ENCODE measurements around the gene DCD.
"Not testable (repeated sequence)": the region's sequence is repeated elsewhere in the genome, so short reads cannot be mapped to it uniquely, and the experiment has no call there.

Gene DCD

DNA sequence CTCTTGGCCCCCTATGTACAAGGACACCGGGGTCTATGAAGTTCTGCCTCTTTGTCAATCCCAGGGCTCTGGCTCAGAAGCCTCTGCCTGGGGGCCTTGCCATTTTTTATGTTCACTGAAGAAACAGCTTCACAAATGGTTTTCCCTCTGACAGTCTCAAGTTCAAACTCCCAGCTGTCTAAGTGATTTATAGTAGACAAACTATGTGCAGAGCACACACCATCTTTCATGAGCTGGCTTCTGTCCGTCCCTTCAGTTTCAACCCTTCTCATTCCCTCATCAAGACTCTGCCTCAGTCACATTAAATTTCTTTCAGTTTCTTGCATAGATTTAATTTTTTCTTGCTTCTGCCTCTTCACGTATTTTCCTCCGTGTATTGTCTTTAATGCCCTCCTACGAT lies 2.7 kb upstream of the DCD start:
- DNase-seq, result no peak

GRCh38 chr12:54650409-54650808 lies 2.2 kb upstream of the DCD start:
- no peak for DNase-seq

DNA sequence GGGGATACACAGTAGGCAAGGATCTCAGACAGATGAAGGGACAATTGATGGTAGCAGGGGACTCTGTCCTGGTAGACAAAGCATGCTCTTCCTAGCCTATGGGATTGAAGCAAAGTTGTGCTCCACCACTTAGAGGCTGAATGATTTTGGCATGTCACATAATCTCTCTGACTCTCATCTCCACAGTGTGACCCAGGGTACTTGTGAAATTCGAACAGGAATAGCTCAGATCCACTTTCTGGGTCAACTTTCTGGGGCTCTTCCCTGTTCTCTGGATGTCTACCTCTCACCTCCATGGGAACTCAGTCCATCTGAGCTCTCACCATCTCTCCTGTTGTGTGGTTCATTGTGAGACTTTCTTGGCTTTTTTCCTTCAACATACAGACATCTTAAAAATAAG lies 1.7 kb upstream of the DCD start:
- no peak for DNase-seq

- no peak for DNase-seq
Measured at GRCh38 chr12:54641554-54641953, 6.6 kb downstream of the DCD start.

DNA sequence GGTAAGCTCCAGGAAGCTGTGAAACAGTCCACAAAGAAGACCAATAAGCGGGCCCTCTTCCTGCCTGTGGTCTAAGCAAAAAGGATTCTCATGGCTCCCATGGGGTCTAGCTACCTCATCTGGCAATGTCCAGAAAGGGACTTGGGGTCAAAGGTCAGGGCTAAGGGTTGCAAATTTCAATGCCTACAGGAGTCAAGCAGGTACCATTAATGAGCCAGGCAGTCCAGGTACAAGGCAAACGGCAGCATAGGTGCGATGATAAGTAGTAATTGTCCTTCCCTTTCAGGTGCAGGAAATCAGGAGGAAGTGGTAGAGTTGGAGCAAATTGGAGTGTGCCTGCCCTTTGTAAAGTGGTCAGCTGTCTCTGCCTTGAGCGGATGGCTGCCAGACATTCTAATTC lies 7.1 kb downstream of the DCD start:
- no peak for DNase-seq

- not testable (repeated sequence) for DNase-seq
Measured at GRCh38 chr12:54639112-54639511, 9.1 kb downstream of the DCD start.

DNA sequence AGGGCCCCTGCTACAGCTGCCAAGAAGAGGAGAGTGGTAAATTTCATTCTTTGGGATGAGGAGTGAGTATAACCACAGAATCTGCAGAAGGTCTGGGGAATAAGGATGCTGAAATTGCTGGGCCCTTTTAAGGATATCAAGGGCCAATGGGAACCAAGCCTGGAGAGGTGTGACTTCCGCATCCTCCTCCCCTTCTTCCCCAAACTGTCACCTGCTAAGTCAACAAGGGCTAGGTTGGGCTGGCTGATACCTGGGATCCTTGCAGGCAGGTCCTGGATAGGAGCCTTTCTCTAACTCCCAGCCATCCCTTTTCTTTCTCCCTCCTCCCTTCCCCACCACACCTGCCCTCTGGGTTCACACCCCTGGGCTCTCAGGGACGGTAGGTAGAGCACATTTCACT lies 13.4 kb downstream of the DCD start, which contains the start of gene LACRT:
Gene LACRT (minus strand): TSS at position 101 of the 400 bp plus-strand sequence. CDS start 54 bp downstream, at position 47.
- DNase-seq, result no peak

- no peak for DNase-seq
Measured at GRCh38 chr12:54631988-54632728, 16.0 kb downstream of the DCD start.

DNA sequence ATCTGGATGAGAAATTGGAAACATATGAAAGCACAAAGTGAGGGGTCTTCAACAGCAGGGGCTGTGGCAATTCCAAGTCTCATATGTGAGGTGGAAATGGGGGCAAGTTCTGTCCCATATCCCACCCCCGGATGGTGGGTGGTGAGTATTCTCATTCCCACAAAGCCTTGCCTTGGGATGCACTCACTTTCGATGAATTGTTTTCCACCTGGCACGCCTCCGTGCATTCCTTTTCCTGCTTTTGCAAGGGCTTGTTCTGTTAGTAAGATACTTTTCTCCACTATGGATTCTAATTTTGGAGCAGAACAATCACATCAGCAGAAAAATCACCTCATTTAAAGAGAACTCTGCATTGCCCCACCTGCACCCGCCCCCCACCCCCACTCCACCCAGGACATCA lies 16.6 kb downstream of the DCD start:
- no peak for DNase-seq

DNA sequence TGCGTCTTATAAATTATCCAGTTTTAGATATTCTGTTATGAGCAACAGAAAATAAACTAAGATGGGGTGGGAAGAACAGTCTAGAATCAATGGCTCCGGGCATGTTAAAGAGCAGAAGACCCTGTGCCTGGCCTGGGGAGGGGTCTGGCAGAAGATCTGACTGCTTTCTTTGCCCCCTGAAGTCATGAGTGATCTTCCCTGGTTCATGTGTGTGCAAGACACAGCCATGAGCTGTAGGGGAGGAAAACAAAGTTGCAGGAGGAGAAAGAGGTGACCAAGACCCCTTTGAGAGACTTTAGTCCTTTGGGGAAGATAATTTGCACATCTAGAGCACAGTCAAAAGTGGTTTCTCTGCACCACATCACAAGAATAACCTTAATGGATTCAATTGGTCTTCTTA lies 18.2 kb downstream of the DCD start:
- no peak for DNase-seq

DNA sequence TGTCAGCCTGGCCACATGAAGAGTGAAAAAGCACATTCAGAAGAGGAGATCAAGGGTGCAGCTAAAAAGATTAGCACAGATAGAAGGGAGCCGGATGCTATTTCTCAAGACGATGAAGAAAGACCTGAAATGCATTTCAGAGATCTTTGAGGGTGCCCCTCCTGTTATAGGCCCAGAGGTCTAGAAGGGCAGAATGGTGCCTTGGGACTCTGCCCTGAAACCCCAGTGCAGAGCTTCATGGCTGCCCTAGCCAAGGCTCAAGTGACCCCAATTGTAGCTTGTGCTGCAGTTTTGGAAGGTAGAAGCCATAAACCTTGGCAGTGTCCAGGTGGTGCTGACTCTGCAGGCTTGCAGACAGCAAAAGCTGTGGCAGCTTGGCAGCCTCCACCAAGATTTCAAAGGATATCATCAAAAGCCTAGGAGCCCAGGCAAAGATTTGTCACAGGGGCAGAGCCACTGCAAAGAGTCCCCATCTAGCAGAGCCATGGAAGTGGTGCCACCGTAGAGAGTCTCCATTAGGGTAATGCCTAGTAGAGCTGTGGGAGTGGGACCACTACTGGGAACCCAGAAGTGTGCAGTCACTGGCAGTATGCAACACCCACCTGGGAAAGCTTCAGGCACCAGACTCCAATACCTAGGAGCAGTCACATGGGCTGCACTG lies 19.8 kb downstream of the DCD start:
- DNase-seq, result no peak

DNA sequence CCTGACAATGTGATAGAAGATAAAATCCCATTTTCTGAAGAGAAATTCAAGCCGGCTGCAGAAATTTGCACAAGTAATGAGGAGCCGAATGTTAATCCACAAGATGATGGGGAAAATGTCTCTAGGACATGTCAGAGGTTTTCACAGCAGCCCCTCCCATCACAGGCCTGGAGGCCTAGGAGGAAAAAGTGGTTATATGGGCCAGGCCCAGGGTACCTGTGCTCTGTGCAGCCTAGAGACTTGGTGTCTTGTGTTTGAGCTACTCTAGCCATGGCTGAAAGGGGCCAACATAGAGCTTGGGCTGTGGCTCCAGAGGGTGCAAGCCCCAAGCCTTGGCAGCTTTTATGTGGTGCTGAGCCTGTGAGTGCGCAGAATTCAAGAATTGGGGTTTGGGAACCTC lies 20.9 kb downstream of the DCD start:
- no peak for DNase-seq

DNA sequence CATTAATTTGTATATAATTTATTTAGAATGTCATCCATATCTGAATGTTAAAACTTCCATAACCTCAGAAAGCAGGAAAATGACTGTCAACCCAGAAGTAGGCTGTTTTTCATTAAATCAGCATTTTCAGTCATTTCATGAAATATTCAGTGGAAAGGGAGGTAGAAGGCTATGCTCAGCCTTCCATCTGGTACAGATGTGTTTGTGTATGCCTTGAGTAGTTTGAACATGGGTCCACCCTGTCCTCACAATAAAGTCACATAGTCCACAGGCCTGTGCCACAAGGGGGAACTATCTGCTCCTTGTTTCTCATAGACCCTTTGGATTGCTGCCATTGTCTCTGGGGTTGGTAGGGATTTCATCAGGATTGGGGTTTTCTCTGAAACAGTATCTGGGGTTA lies 22.6 kb downstream of the DCD start:
- DNase-seq, result no peak

- no peak for DNase-seq
Measured at GRCh38 chr12:54624315-54625279, 23.6 kb downstream of the DCD start.

DNA sequence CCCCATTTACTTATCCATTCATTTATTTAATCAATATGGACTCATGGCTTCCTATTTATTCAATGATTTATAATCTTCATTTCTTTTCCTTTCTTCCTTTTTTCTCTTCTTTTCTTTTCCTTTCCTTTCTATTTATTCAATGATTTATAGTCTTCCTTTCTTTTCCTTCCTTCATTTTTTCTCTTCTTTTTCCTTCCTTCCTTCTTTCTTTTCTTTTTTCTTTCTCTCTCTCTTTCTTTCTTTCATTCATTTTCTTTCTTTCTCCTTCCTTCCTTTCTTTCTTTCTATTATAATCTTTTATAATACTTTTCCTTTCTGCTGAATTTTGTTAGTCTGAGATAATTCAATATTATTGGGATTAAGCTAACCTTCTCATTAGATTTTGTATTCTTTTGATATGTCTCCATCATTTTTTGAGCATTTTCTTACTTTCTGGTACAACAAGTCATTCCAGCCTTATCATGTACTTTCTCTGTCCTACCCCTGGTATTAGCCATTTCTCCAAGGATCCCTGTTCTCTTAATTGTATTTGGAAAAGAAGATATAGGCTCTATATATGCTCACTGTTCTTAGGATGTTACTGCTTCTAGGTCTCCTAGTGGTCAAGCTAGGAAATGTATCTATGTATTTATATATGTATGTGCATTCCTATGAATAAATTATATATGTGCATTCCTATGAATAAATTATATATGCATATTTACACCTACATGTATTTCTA lies 25.5 kb downstream of the DCD start:
- DNase-seq, result no peak

- DNase-seq, result no peak
Measured at GRCh38 chr12:54616933-54617680, 31.1 kb downstream of the DCD start.

GRCh38 chr12:54612225-54612750 lies 35.9 kb downstream of the DCD start:
- DNase-seq, result no peak

DNA sequence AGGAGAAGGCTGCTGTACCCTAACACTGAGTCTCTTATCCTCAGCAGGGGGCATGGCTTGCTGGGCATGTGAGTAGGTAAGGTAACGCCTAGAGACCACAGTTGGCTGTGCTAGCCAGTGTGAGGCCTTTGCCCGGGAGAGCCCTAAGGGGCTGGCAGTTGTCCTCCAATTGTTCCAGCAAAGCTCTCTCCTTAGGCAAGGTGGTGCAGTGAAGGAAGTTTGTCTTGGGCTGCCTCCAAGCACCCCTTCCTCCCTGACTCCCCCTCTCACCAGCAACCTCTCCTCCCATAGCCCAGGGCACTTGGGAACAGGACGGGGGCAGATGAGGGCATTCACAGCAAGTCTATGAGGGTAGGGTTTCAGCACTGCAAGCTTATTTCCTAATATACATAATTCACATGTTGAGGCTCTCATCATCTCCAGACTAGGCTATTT lies 36.4 kb downstream of the DCD start:
- DNase-seq, result no peak

DNA sequence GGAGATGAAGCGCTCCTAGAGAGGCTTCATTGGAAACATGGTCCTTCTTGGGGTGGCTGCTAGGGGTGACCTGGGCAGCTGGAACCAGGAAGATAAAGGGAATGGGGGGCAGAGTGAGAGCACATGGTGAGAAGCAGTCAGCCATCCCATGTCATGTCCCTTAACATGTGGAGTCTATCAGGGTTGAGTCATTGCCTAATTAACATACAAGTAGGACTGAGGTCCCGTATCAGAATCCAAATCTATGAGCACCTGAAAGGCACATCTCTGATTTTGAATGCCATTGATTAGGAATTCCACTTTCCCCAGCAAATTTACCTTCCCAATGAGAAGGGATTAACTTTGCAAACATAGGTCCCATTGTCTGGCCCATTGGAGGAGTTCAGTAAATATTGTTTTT lies 39.4 kb downstream of the DCD start:
- no peak for DNase-seq

DNA sequence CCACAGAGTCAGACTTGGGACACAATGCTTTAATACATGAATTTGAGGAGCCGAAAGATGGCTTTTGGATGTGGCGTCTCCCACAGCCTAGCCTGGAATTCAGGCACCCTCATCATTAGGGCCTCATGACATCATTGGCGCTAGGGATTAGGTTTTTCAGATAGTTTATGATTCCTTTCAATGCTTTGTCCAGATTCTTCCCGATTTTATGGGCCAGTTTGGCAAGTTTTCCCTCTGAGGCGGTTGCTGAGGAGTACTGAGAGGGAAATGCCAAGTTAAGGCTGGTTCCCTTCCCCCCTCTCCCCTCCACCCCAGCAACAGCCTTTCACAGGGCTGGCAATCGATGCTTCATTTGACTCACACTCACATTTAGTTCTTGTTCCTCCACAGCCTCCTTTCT lies 40.0 kb downstream of the DCD start:
- no peak for DNase-seq

- no peak for DNase-seq
Measured at GRCh38 chr12:54606556-54606955, 41.6 kb downstream of the DCD start.
